OCI-LY1 (cell line): ENCODE measurements around the gene MYO5C.
A peak's percentile ranks its signal among the peaks of the same experiment; 100 is the strongest.

Experiments
- H2AFZ ChIP-seq: fragments of 200-600 bp; sonication (generic), shearing (Covaris generic); 2 replicates; pipeline ENCODE4 v1.6.0; 2014; ENCODE audit warnings: antibody characterized with exemption, mild to moderate bottlenecking, low read length
- H3F3A ChIP-seq: fragments of 200-600 bp; sonication (generic), shearing (Covaris generic); 2 replicates; pipeline ENCODE4 v1.6.0; 2014; ENCODE audit warnings: mild to moderate bottlenecking, antibody characterized with exemption, low read length, moderate library complexity; ENCODE audit not compliant: insufficient read depth
- H3K27ac ChIP-seq: fragments of 200-600 bp; sonication (generic); 2 replicates; pipeline ENCODE4 v1.5.1; 2014; ENCODE audit warnings: low read length, mixed run types, mild to moderate bottlenecking, low read depth; ENCODE audit not compliant: poor library complexity, severe bottlenecking
- H3K27me3 ChIP-seq: fragments of 200-600 bp; sonication (generic); 2 replicates; pipeline ENCODE4 v1.6.0; 2014; ENCODE audit warnings: antibody characterized with exemption, mild to moderate bottlenecking, low read length, moderate library complexity; ENCODE audit not compliant: insufficient read depth
- H3K36me3 ChIP-seq: fragments of 200-600 bp; sonication (generic); 2 replicates; pipeline ENCODE4 v1.6.1; 2014; ENCODE audit warnings: mild to moderate bottlenecking, antibody characterized with exemption, low read length, moderate library complexity, mixed read lengths; ENCODE audit not compliant: insufficient read depth
- H3K4me1 ChIP-seq: fragments of 200-600 bp; sonication (generic); 2 replicates; pipeline ENCODE4 v1.5.1; 2014; ENCODE audit warnings: mild to moderate bottlenecking, low read length, moderate library complexity; ENCODE audit not compliant: insufficient read depth, severe bottlenecking
- H3K4me2 ChIP-seq: fragments of 200-600 bp; sonication (generic), shearing (Covaris generic); 2 replicates; pipeline ENCODE4 v1.6.1; 2014; ENCODE audit warnings: low read length
- H3K4me3 ChIP-seq: fragments of 200-600 bp; sonication (generic); 2 replicates; pipeline ENCODE4 v1.5.1; 2014; ENCODE audit warnings: low read length, low read depth, mild to moderate bottlenecking, mixed read lengths; ENCODE audit not compliant: poor library complexity, severe bottlenecking
- H3K79me2 ChIP-seq: fragments of 200-600 bp; shearing (Covaris generic); 2 replicates; pipeline ENCODE4 v1.6.1; 2016; ENCODE audit warnings: mixed run types, low read length, mixed read lengths; ENCODE audit not compliant: insufficient read depth
- H3K9ac ChIP-seq: fragments of 200-600 bp; sonication (generic), shearing (Covaris generic); 2 replicates; pipeline ENCODE4 v1.6.1; 2014; ENCODE audit warnings: mild to moderate bottlenecking, low read length, mixed read lengths
- H3K9me2 ChIP-seq: fragments of 200-600 bp; sonication (generic), shearing (Covaris generic); 2 replicates; pipeline ENCODE4 v1.6.1; 2014; ENCODE audit warnings: low read depth, mild to moderate bottlenecking, low read length, mixed read lengths
- H3K9me3 ChIP-seq: fragments of 200-600 bp; shearing (Covaris generic); 2 replicates; pipeline ENCODE4 v1.6.1; 2014; ENCODE audit warnings: low read length, mixed read lengths
- H4K20me1 ChIP-seq: fragments of 200-600 bp; sonication (generic), shearing (Covaris generic); 2 replicates; pipeline ENCODE4 v1.6.0; 2016; ENCODE audit warnings: mild to moderate bottlenecking, low read length; ENCODE audit not compliant: insufficient read depth
- CTCF ChIP-seq: fragments of 200-600 bp; sonication (generic), shearing (Covaris generic); IDR thresholded peaks from 2 replicates; pipeline ENCODE4 v1.5.1; 2017; ENCODE audit warnings: mild to moderate bottlenecking, antibody characterized with exemption, low read length, moderate library complexity, mixed read lengths
- EZH2 ChIP-seq: fragments of 200-600 bp; sonication (generic), shearing (Covaris generic); IDR thresholded peaks from 2 replicates; pipeline ENCODE4 v1.8.0; 2017; ENCODE audit warnings: borderline replicate concordance, mixed run types, mild to moderate bottlenecking, antibody characterized with exemption, low read length, moderate library complexity, mixed read lengths

MYO5C gene

GRCh38 chr15:52295421-52296001 is at the start of gene MYO5C:
MYO5C (minus strand) TSS chr15:52295804; CDS start chr15:52295636, 168 bp downstream.
- peak within 1 kb of the TSS; percentile 59 for H3K4me2 ChIP-seq
- H3F3A ChIP-seq: no peaks in the 10 kb centered on the region
- H3K36me3 ChIP-seq: no peaks in the 10 kb centered on the region
- no peak within 1 kb of the TSS for H2AFZ ChIP-seq
- H3K4me1 ChIP-seq: peaks cover 16% of the 10 kb centered on the region
- TF ChIP-seq EZH2 (no peak), CTCF (no peak)
- H3K79me2 ChIP-seq: no peaks in the 10 kb centered on the region
- H3K27me3 ChIP-seq: 0 out of 2 replicates have a peak, but pooled peaks cover 6% of the 10 kb centered on the region
- no peaks in the 10 kb centered on the region for H3K9me2 ChIP-seq
- no peaks in the 10 kb centered on the region for H3K9me3 ChIP-seq
- peak within 1 kb of the TSS; percentile 62 for H3K4me3 ChIP-seq
- H3K9ac ChIP-seq: peak within 1 kb of the TSS; percentile 19; the same call in 1 of the 2 replicates
- H4K20me1 ChIP-seq: no peaks in the 10 kb centered on the region
- H3K27ac ChIP-seq: no peak within 1 kb of the TSS

- Histone ChIP-seq H2AFZ (no peak overlapping the region), H4K20me1 (no peaks in the 10 kb centered on the region), H3K4me2 (no peak overlapping the region), H3K79me2 (no peaks in the 10 kb centered on the region), H3K9me2 (no peaks in the 10 kb centered on the region), H3K9ac (no peak overlapping the region), H3F3A (no peaks in the 10 kb centered on the region), H3K4me3 (no peak overlapping the region), H3K4me1 (no peaks in the 10 kb centered on the region), H3K9me3 (no peaks in the 10 kb centered on the region), H3K36me3 (peaks cover 26% of the 10 kb centered on the region), H3K27me3 (no peaks in the 10 kb centered on the region), H3K27ac (no peak overlapping the region)
- TF ChIP-seq EZH2 (no peak), CTCF (no peak)
Measured at GRCh38 chr15:52344592-52344991, 49.0 kb upstream of the MYO5C start.

- Histone ChIP-seq H3K27me3 (no peaks in the 10 kb centered on the region), H3K4me2 (no peak overlapping the region), H3F3A (no peaks in the 10 kb centered on the region), H3K4me3 (no peak overlapping the region), H3K79me2 (no peaks in the 10 kb centered on the region), H3K36me3 (peaks cover 24% of the 10 kb centered on the region), H3K27ac (no peak overlapping the region), H3K9me3 (no peaks in the 10 kb centered on the region), H3K9ac (no peak overlapping the region), H4K20me1 (no peaks in the 10 kb centered on the region), H2AFZ (no peak overlapping the region), H3K4me1 (no peaks in the 10 kb centered on the region), H3K9me2 (no peaks in the 10 kb centered on the region)
- TF ChIP-seq EZH2 (no peak), CTCF (no peak)
Measured at GRCh38 chr15:52343831-52344230, 48.2 kb upstream of the MYO5C start.
